HG03060 (cell line): ENCODE data around the gene TSPAN18.

Source experiments
- ATAC-seq: cut with Tn5 transposase; IDR thresholded peaks from one replicate; pipeline ENCODE4 v1.9.1; 2021; ENCODE audit warnings: low read depth, moderate number of reproducible peaks; ENCODE audit not compliant: unreplicated experiment

Gene TSPAN18

GRCh38 chr11:44709966-44710365 is 16.8 kb upstream of the TSPAN18 start:
- no peak for ATAC-seq

- ATAC-seq: no peak
Measured at GRCh38 chr11:44711113-44711786, 15.5 kb upstream of the TSPAN18 start.

DNA sequence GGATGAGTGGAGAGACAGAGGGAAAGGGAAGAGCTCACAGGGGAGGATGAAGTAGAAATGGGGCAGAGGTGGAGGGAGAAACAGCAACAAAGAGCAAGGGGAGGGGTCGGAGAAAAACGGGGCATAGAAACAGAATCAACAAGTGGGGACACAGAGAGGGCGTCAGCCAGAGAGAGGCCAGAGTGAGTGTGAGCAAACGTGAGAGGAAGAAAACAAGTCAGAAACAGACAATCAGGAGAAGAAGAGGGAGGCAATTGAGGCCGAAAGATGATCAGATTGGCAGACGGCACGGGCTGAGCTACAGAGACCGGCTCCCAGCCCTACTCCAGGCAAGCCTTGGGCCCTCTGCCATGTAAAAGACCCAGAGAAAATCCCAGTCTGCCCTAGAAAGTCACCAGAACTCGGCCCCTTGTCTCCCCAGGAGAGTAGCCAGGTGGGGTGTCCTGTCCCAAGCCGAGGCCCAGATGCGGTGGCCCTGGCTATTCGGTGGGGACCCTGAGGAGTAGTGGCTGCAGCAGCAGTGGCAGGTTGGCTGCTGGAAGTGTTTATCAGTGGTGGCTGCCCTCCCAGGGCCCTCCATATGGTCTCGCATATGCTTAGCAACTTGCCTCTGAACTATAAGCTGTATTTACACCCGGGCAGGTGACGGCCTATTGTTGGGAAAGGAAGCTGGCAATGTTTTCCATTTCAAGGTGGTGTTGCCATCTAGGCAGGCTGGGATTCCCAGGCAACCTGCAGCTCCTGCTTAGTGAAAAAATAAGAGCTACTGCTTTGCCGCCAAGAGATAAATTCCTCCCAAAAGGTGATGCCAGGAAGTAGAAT is 14.8 kb upstream of the TSPAN18 start:
- ATAC-seq: no peak

DNA sequence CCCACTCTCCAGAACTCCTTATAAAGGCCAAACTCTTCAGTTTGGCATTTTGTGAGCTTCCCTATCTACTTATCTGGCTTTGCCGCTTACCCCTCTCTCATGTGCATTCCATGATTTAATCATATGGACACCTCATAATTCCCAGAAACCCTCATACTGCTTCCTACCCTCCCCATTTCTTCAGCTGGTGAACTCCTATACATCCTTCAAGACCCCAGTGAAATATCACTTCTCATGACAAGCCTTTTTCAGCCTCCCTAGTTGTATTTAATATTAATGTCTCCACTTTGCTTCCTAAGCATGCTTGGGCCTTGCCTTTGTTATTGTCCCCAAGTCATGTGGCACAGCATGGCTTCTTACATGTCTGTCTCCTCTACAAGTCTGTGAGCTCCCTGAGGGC is 13.7 kb upstream of the TSPAN18 start:
- ATAC-seq: no peak

GRCh38 chr11:44716256-44716655 is 10.5 kb upstream of the TSPAN18 start:
- ATAC-seq: no peak

- ATAC-seq: no peak
Measured at GRCh38 chr11:44718057-44718456, 8.7 kb upstream of the TSPAN18 start.

GRCh38 chr11:44718612-44719390 is 8.0 kb upstream of the TSPAN18 start:
- ATAC-seq: no peak

GRCh38 chr11:44725016-44725685 is 1.6 kb upstream of the TSPAN18 start:
- ATAC-seq: no peak

DNA sequence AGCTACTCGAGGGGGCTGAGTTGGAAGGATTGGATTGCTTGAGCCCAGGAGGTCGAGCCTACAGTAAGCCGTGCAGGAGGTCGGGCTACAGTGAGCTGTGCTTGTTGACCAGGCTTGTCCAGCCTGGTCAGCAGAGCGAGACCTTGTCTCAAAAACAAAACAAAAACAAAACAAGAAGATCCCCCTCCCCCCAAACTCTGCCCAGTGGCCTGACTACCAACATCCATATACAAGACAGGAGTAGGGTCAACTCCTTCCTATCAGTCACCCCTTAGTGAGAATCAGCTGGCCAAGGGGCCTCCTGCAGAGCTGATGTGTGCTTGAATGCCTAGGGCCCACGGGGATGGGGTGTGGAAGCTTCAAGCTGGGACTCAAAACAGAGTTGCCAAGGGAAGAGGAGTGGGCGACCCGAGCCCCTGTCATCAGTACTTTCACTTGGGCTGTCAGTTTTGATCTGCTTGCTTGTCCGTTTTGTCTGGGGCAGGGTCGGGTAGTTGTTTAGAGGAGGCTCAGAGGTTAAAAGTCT is 942 bp upstream of the TSPAN18 start:
- ATAC-seq: peak; percentile 5

GRCh38 chr11:44727114-44727372 is 281 bp downstream of the TSPAN18 start:
- ATAC-seq: no peak

DNA sequence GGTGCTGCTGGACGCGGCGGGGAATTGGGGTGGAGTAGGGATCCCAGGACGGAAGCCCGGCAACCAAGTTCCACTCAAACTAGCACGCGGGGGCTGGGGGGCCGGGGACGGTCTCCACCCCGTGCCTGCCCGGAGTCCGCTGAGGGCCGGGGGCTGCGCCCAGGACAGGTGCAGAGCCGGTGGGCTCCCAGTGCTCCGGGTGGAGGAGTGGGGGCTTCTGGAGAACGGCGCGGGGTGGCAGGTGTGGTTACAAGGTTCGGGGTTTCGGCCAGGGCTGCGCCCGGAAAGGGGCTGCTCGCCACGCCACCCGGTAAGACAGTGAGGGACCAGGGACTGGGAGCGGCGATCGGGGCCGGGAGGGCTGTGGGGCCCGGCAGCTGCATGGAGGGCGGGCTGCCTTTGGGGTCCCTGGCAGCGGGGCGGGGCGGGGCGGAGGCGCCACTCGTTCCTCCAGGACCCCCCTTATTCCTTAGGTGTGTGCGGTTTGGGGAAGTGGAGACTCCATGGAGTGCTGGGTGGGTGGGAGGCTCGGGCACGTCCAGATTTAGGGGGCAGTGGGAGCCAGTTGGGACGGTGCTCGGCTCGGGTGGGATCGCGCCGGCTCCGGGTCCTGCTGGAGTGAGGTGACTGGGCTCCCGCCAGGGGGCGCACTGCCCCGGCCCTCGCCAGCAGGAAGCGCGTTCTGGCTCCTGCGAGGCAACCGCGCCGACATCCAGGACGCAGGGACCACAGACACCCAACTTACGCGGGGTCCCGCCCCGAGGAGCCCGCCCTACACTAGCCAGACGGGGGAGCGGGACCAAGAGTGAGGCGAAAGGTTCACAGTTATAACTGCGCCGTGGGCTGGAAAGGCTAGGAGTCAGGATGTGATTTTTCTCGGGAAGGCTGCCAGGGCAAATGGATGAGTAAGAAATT is 868 bp downstream of the TSPAN18 start:
- no peak for ATAC-seq

DNA sequence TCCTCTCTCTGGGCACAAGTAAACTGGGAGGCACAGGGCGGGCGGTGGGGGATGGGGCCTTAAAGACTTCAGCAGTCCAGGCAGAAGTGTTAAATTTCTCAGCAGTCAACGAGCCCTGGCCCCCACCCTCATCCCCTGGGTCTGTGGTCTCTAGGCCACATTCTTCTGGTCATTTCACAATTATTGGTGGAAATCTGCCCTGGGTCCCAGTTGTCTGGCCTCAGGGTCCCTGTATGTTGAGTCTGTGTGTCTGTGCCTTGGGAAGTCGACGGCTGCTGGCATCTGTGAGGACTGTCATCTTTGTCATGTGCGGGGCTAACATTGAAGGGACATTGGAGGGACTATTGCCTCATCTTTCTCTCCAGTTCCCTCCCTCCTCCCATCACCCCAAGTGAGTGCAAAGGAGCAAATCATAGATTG is 1.7 kb downstream of the TSPAN18 start:
- ATAC-seq: no peak

GRCh38 chr11:44729063-44729462 is 2.3 kb downstream of the TSPAN18 start:
- no peak for ATAC-seq

DNA sequence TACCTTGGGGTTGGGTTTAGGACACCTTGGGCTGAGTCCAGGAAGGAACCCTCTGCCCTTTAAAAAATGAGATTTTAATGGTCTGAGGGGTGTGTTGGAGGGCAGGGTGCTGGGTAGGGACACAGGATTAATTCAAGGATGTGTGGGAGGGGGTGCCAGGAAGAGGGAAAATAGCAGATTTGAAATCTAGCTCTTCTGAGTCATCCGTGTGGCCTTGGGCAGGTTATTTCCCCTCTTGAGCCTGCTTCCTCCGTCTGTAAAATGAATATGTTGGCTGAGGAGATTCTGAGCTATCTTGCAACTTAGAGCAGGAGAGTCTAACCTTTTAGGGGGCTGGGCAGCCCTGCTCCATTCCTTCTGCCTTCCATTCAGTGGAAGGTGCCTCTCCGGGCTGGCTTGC is 3.0 kb downstream of the TSPAN18 start:
- no peak for ATAC-seq

DNA sequence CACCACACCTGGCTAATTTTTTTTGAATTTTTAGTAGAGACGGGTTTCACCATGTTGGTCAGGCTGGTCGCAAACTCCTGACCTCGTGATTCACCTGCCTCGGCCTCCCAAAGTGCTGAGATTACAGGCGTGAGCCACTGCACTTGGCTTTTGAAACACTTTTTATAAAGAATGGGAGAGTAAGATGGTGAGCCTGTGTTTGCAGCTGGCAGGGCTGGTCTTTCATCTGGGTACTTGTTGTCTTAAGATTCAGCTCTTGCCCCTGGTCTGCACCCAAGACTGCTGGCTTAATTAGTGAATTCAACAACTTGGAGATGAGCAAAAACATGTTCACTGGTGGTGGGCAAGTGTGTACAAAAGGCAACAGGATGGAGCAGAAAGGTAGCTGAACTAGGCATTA is 4.0 kb downstream of the TSPAN18 start:
- ATAC-seq: no peak

DNA sequence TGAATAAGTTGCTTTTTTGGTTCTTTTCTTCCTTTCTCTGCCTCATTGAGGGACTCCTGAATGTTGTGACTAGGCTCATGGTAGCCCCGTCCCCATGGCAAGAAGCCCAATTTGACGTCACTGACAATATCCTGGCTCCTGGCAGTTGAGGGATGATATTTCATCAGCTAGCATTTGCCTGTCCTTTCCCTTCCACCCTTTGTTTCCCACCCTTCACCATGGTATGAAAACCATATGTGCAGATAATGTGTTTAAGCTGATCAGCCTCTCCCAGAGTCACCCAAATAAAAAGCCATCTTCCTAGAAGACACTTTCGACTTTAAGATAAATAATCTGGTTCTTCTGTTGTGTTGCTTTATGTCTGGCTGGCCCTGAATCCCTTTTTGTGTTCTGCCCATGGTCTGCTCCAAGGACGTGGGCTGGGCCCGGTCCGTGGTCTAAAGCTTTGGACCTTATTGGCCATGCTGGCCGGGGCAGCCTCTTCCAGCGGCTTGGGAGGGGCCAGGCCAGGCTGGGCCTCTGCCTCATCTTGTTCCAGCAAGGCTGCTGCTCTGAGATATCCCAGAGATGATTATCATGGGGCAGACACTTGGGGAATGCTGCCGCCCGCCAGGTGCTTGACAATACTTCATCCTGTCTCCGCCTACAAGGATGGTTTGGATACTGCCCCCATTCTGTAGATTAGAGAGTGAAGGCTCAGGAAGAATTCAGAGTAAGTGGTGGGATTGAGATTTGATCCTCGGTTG is 5.1 kb downstream of the TSPAN18 start:
- no peak for ATAC-seq

DNA sequence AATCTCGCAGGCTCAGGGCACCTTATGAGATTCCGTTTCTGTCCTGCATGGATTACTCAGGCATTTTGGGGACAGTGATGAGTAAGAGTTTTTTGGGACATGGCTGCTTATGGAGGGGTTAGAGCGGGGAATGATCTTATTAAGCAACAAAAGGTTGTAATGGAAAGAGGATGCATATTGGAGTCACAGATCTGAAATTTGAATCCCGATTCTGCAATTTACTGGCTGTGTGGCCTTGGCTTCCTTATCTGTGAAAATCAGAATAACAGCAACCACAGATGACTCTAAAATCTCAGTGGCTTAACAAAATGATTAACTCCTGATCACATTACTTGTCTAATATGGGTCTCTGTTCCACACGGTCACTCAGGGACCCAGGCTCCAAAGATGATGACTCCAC is 5.8 kb downstream of the TSPAN18 start:
- no peak for ATAC-seq

- ATAC-seq: no peak
Measured at GRCh38 chr11:44733877-44734276, 7.1 kb downstream of the TSPAN18 start.

DNA sequence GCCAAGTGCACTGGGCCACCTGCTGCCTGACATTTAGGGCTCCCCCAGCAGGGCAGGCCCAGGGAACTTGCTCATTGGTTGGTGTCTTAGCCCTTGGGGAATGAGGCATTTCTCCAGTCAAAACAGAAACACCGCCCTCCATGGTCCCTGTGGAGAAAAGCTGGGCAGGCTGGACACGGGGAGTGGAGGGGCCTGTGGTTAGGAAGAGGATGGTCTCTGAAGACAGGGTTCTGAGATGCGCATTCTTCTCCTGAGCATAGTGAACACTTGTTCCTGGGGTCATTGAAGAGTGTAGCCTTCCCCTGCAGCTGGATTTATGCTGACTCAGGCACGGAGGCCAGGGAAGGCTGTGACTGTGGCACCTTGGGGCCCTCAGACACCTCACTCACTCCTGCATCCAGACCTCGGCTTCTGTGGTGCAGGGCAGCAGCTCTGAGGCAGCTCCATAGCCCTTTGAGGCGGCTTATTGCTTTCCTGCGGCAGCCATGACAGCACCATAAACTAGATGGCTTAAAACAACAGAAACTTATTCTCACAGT is 8.2 kb downstream of the TSPAN18 start:
- no peak for ATAC-seq
